ENCODE data around the gene CLPSL1. TPM values are rescaled to one million over a fixed set of nuclear protein-coding genes. Genes with fewer than 3 reads are reported as not detected.

Gene CLPSL1
- total RNA-seq, 1 experiment from 2014 or later: not detected

- Mint-ChIP-seq H3K4me1 (ENCODE audit: insufficient read depth, unreplicated experiment) (peaks cover 6% of the 10 kb centered on the region), H3K27ac (ENCODE audit: low read depth, unreplicated experiment) (no peak overlapping the region), H3K36me3 (ENCODE audit: insufficient read depth, unreplicated experiment) (no peaks in the 10 kb centered on the region), H3K27me3 (ENCODE audit: insufficient read depth, unreplicated experiment) (peaks cover 34% of the 10 kb centered on the region), H3K9me3 (ENCODE audit: unreplicated experiment) (no peaks in the 10 kb centered on the region), H3K4me3 (ENCODE audit: unreplicated experiment) (no peak overlapping the region)
- CTCF ChIA-PET: no interaction called here
- no TSS peak for BruUV-seq (replicated peaks)
- DNase-seq (ENCODE audit: unreplicated experiment): no peak
- TF ChIP-seq, protein P1, sequence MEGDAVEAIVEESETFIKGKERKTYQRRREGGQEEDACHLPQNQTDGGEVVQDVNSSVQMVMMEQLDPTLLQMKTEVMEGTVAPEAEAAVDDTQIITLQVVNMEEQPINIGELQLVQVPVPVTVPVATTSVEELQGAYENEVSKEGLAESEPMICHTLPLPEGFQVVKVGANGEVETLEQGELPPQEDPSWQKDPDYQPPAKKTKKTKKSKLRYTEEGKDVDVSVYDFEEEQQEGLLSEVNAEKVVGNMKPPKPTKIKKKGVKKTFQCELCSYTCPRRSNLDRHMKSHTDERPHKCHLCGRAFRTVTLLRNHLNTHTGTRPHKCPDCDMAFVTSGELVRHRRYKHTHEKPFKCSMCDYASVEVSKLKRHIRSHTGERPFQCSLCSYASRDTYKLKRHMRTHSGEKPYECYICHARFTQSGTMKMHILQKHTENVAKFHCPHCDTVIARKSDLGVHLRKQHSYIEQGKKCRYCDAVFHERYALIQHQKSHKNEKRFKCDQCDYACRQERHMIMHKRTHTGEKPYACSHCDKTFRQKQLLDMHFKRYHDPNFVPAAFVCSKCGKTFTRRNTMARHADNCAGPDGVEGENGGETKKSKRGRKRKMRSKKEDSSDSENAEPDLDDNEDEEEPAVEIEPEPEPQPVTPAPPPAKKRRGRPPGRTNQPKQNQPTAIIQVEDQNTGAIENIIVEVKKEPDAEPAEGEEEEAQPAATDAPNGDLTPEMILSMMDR (IDR thresholded peaks at IDR 0.05; ENCODE audit: unreplicated experiment): no peak
- intact Hi-C loops (cut with micrococcal nuclease): no loop called here
- POLR2A ChIA-PET: interaction anchor here (0.7 to 2.7 kb wide), 2 partner anchors 10 to 307 kb away, joined by 3 to 12 read pairs; partner anchors contain the start of gene CLPS
These were observed 6.7 kb downstream of the CLPSL1 start for GRCh38 chr6:35787266-35788218.

DNA sequence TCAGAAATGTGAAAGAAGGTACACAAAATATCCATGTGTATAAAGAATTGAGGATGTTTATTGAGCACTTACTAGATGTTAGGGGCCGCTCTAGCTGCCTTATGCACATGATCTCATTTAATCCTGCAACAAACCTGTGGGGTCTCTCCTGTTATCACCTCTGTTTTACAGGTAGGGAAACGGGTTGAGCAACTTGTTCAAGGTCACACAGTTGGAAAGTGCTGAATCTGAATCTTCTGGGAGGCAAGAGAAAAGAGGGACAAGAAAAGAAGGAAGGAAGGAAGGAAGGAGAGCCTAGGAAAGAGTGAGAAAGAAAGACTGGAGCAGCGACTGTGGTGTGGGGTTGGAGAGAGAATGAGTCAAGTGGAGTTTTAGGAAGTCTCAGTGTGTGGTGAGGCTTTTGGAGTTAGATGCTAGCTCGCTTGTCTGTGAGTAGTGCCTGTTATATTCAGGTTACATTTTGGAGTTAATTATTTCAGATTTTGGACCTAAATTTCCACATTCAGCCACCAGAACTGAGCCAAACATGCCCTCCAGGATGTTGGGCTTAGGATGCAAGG is 7.7 kb downstream of the CLPSL1 start:
- H3K4me1 Mint-ChIP-seq (ENCODE audit: insufficient read depth, unreplicated experiment): no peaks in the 10 kb centered on the region
- no peak overlapping the region for H3K4me3 Mint-ChIP-seq (ENCODE audit: unreplicated experiment)
- no peak for DNase-seq (ENCODE audit: unreplicated experiment)
- H3K9me3 Mint-ChIP-seq (ENCODE audit: unreplicated experiment): no peaks in the 10 kb centered on the region
- no peak overlapping the region for H3K27ac Mint-ChIP-seq (ENCODE audit: low read depth, unreplicated experiment)
- no TSS peak for BruUV-seq (replicated peaks)
- intact Hi-C loops (cut with micrococcal nuclease): no loop called here
- no peaks in the 10 kb centered on the region for H3K36me3 Mint-ChIP-seq (ENCODE audit: insufficient read depth, unreplicated experiment)
- H3K27me3 Mint-ChIP-seq (ENCODE audit: insufficient read depth, unreplicated experiment): peaks cover 43% of the 10 kb centered on the region
- TF ChIP-seq, protein P1 (IDR thresholded peaks at IDR 0.05; ENCODE audit: unreplicated experiment): no peak
- ChIA-PET POLR2A (interaction anchor here (0.7 to 2.7 kb wide), 2 partner anchors 9 to 306 kb away, joined by 3 to 12 read pairs; partner anchors contain the start of gene CLPS), CTCF (no interaction called here)

GRCh38 chr6:35790683-35791082 is 9.9 kb downstream of the CLPSL1 start:
- Mint-ChIP-seq H3K27ac (ENCODE audit: low read depth, unreplicated experiment) (no peak overlapping the region), H3K4me1 (ENCODE audit: insufficient read depth, unreplicated experiment) (no peaks in the 10 kb centered on the region), H3K4me3 (ENCODE audit: unreplicated experiment) (no peak overlapping the region), H3K27me3 (ENCODE audit: insufficient read depth, unreplicated experiment) (peaks cover 46% of the 10 kb centered on the region), H3K9me3 (ENCODE audit: unreplicated experiment) (no peaks in the 10 kb centered on the region), H3K36me3 (ENCODE audit: insufficient read depth, unreplicated experiment) (no peaks in the 10 kb centered on the region)
- no TSS peak for BruUV-seq (replicated peaks)
- POLR2A ChIA-PET: interaction anchor here (1.1 kb wide), 1 partner anchor 10 kb away, joined by 3 read pairs; no protein-coding TSS in a partner anchor
- TF ChIP-seq, protein P1 (IDR thresholded peaks at IDR 0.05; ENCODE audit: unreplicated experiment): no peak
- intact Hi-C loops (cut with micrococcal nuclease): no loop called here
- no peak for DNase-seq (ENCODE audit: unreplicated experiment)
- CTCF ChIA-PET: interaction anchor here (0.6 kb wide), 1 partner anchor 969 kb away, joined by 3 read pairs; no protein-coding TSS in a partner anchor

All from MCF 10A (cell line).